H9 (cell line): ENCODE results near the gene RADX. TPM values are rescaled to one million over a fixed set of nuclear protein-coding genes. Genes with fewer than 3 reads are reported as not detected.

Experiments
- DNase-seq: peaks from one replicate; pipeline ENCODE4 v3.0.0-alpha.2; 2017
- H2AFZ ChIP-seq: one replicate; pipeline ENCODE4 v1.6.1; 2013; ENCODE audit warnings: mild to moderate bottlenecking, low read length, control low read depth, moderate library complexity
- H2AK5ac ChIP-seq: 2 replicates; pipeline ENCODE4 v1.6.1; 2013; ENCODE audit warnings: low read length, control low read depth, mixed read lengths; ENCODE audit not compliant: insufficient read length
- H2BK120ac ChIP-seq: one replicate; pipeline ENCODE4 v1.6.1; 2013; ENCODE audit warnings: low read depth, mild to moderate bottlenecking, low read length, control low read depth, inconsistent platforms; ENCODE audit not compliant: poor library complexity, severe bottlenecking
- H2BK12ac ChIP-seq: 2 replicates; pipeline ENCODE4 v1.6.1; 2013; ENCODE audit warnings: low read length, control low read depth, mixed read lengths, low read depth; ENCODE audit not compliant: insufficient read length
- H2BK15ac ChIP-seq: 2 replicates; pipeline ENCODE4 v1.6.1; 2013; ENCODE audit warnings: low read depth, low read length, control low read depth
- H2BK20ac ChIP-seq: one replicate; pipeline ENCODE4 v1.6.1; 2013; ENCODE audit warnings: low read depth, mild to moderate bottlenecking, low read length, control low read depth, inconsistent platforms; ENCODE audit not compliant: poor library complexity, severe bottlenecking
- H2BK5ac ChIP-seq: 2 replicates; pipeline ENCODE4 v1.6.1; 2013; ENCODE audit warnings: low read length, control low read depth, mixed read lengths; ENCODE audit not compliant: insufficient read length
- H3K14ac ChIP-seq: 2 replicates; pipeline ENCODE4 v1.6.1; 2013; ENCODE audit warnings: low read length, control low read depth; ENCODE audit not compliant: insufficient read depth
- H3K18ac ChIP-seq: 2 replicates; pipeline ENCODE4 v1.6.1; 2013; ENCODE audit warnings: low read depth, mild to moderate bottlenecking, mixed read lengths, low read length, control low read depth; ENCODE audit not compliant: insufficient read length
- H3K23ac ChIP-seq: 2 replicates; pipeline ENCODE4 v1.6.1; 2013; ENCODE audit warnings: low read length, control low read depth, mixed read lengths, low read depth; ENCODE audit not compliant: insufficient read length
- H3K23me2 ChIP-seq: 2 replicates; pipeline ENCODE4 v1.6.1; 2013; ENCODE audit warnings: low read depth, mild to moderate bottlenecking, mixed read lengths, low read length, control low read depth; ENCODE audit not compliant: insufficient read length, poor library complexity, severe bottlenecking
- H3K27ac ChIP-seq: 2 replicates; pipeline ENCODE4 v1.5.1; 2013; ENCODE audit warnings: low read length, control low read depth, mixed read lengths, low read depth; ENCODE audit not compliant: insufficient read length
- H3K27me3 ChIP-seq: 2 replicates; pipeline ENCODE4 v1.6.1; 2013; ENCODE audit warnings: low read length, control low read depth, inconsistent platforms; ENCODE audit not compliant: insufficient read depth
- H3K4ac ChIP-seq: 2 replicates; pipeline ENCODE4 v1.6.1; 2013; ENCODE audit warnings: low read depth, mild to moderate bottlenecking, control low read depth, inconsistent platforms, low read length, moderate library complexity
- H3K4me1 ChIP-seq: 2 replicates; pipeline ENCODE4 v1.6.1; 2013; ENCODE audit warnings: low read length, control low read depth, inconsistent platforms; ENCODE audit not compliant: insufficient read depth
- H3K4me2 ChIP-seq: 2 replicates; pipeline ENCODE4 v1.6.1; 2013; ENCODE audit warnings: low read length, control low read depth, mixed read lengths; ENCODE audit not compliant: insufficient read length, insufficient read depth
- H3K56ac ChIP-seq: 2 replicates; pipeline ENCODE4 v1.6.1; 2013; ENCODE audit warnings: low read depth, mild to moderate bottlenecking, mixed read lengths, low read length, control low read depth; ENCODE audit not compliant: insufficient read length
- H3K79me1 ChIP-seq: 2 replicates; pipeline ENCODE4 v1.6.1; 2013; ENCODE audit warnings: low read depth, mild to moderate bottlenecking, moderate library complexity, low read length, control low read depth, inconsistent platforms; ENCODE audit not compliant: insufficient read depth, poor library complexity, severe bottlenecking
- H3K79me2 ChIP-seq: 2 replicates; pipeline ENCODE4 v1.6.1; 2013; ENCODE audit warnings: low read length, control low read depth, inconsistent platforms; ENCODE audit not compliant: insufficient read depth
- H3K9ac ChIP-seq: 2 replicates; pipeline ENCODE4 v1.6.1; 2013; ENCODE audit warnings: low read length, control low read depth, mixed read lengths; ENCODE audit not compliant: insufficient read length; ENCODE audit errors: extremely low read depth
- H3K9me3 ChIP-seq: one replicate; pipeline ENCODE4 v1.6.1; 2013; ENCODE audit warnings: low read depth, low read length, inconsistent platforms; ENCODE audit not compliant: control insufficient read depth
- H3T11ph ChIP-seq: one replicate; pipeline ENCODE4 v1.6.1; 2013; ENCODE audit warnings: mild to moderate bottlenecking, low read length, control low read depth, inconsistent platforms
- H4K20me1 ChIP-seq: one replicate; pipeline ENCODE4 v1.6.1; 2013; ENCODE audit not compliant: control insufficient read depth, insufficient read length, insufficient read depth
- H4K5ac ChIP-seq: 2 replicates; pipeline ENCODE4 v1.6.1; 2013; ENCODE audit warnings: low read depth, mild to moderate bottlenecking, mixed read lengths, low read length, control low read depth; ENCODE audit not compliant: insufficient read length
- H4K8ac ChIP-seq: replicated peaks from 2 replicates; pipeline ENCODE4 v1.6.1; 2013; ENCODE audit warnings: low read length, control low read depth, mixed read lengths, low read depth; ENCODE audit not compliant: insufficient read length
- H4K91ac ChIP-seq: 2 replicates; pipeline ENCODE4 v1.6.1; 2013; ENCODE audit warnings: low read depth, mild to moderate bottlenecking, moderate library complexity, mixed read lengths, low read length, control low read depth; ENCODE audit not compliant: insufficient read length
- H3K27ac Mint-ChIP-seq, 3 experiments: 2 replicates in 2 of 3; 3 replicates in 1 of 3; pipeline ENCODE4 v1.8.0; 2020 to 2021; ENCODE audit warnings: mixed read lengths in 3 of 3, mild to moderate bottlenecking in 1 of 3, moderate library complexity in 1 of 3
- H3K27me3 Mint-ChIP-seq: 2 replicates; pipeline ENCODE4 v1.8.0; 2021; ENCODE audit warnings: low read depth, mild to moderate bottlenecking, moderate library complexity, mixed read lengths
- H3K36me3 Mint-ChIP-seq, 3 experiments: 2 replicates in 2 of 3; 3 replicates in 1 of 3; pipeline ENCODE4 v1.8.0; 2020 to 2021; ENCODE audit warnings: low read depth in 3 of 3, mixed read lengths in 3 of 3; ENCODE audit not compliant: insufficient read depth in 1 of 3
- H3K4me1 Mint-ChIP-seq, 2 experiments: 2 replicates each; pipeline ENCODE4 v1.8.0; 2020; ENCODE audit warnings: mixed read lengths in 2 of 2
- H3K4me3 Mint-ChIP-seq, 2 experiments: 2 replicates in 1 of 2; 3 replicates in 1 of 2; pipeline ENCODE4 v1.8.0; 2020 to 2021; ENCODE audit warnings: mild to moderate bottlenecking in 2 of 2, mixed read lengths in 2 of 2, moderate library complexity in 1 of 2
- H3K9me3 Mint-ChIP-seq, 2 experiments: 2 replicates in 1 of 2; 3 replicates in 1 of 2; pipeline ENCODE4 v1.8.0; 2020; ENCODE audit warnings: mild to moderate bottlenecking in 2 of 2, mixed read lengths in 2 of 2, moderate library complexity in 1 of 2
- CTCF ChIP-seq: fragments of 200-600 bp; sonication (generic); conservative IDR thresholded peaks from 3 replicates; pipeline ENCODE4 v1.8.0; 2021; ENCODE audit warnings: antibody characterized with exemption, mild to moderate bottlenecking
- WGBS: extraction: QIAGEN DNeasy Blood & Tissue Kit; methylation state at CpG from one replicate; pipeline ENCODE4 v1.1.7; 2013; ENCODE audit warnings: missing lambda C conversion rate, low lambda C conversion rate, mixed read lengths; ENCODE audit not compliant: insufficient read length; ENCODE audit errors: extremely low coverage; 5-methylcytosine and 5-hydroxymethylcytosine counted together
- total RNA-seq: library from RNA; stranded (reverse); gene quantifications from 2 replicates; pipeline ENCODE4 v1.2.1, GENCODE V29; 2021

Gene RADX
- total RNA-seq, 1 experiment from 2014 or later: 1.5 TPM

- Histone ChIP-seq H3K14ac (no peak overlapping the region), H2AFZ (no peak overlapping the region), H4K8ac (no peak overlapping the region), H3K23me2 (no peaks in the 10 kb centered on the region), H2BK15ac (no peak overlapping the region), H2BK120ac (no peak overlapping the region), H3T11ph (no peak overlapping the region), H3K27ac (no peak overlapping the region), H3K4ac (no peak overlapping the region), H2BK5ac (no peak overlapping the region), H3K9me3 (no peaks in the 10 kb centered on the region), H3K4me1 (no peaks in the 10 kb centered on the region), H2AK5ac (no peak overlapping the region), H3K23ac (no peak overlapping the region), H4K5ac (no peak overlapping the region), H3K27me3 (no peaks in the 10 kb centered on the region), H3K4me2 (no peak overlapping the region), H4K20me1 (no peaks in the 10 kb centered on the region), H3K9ac (no peak overlapping the region), H3K18ac (no peak overlapping the region), H4K91ac (no peak overlapping the region), H2BK12ac (no peak overlapping the region), H2BK20ac (no peak overlapping the region), H3K56ac (no peak overlapping the region), H3K79me2 (no peaks in the 10 kb centered on the region), H3K79me1 (no peaks in the 10 kb centered on the region)
- H3K4me3 Mint-ChIP-seq: no peak overlapping the region
- H3K27me3 Mint-ChIP-seq: no peaks in the 10 kb centered on the region; the same call in 1 of the 2 replicates
- H3K27ac Mint-ChIP-seq: no peak overlapping the region
- H3K9me3 Mint-ChIP-seq: peaks cover 0 to 51% of the 10 kb centered on the region in 2 experiments; a peak in 2 of 5 replicates
- H3K36me3 Mint-ChIP-seq: no peaks in the 10 kb centered on the region; a peak in 1 of 7 replicates
- no CpG with 5 or more reads among the region's 3 CpGs for WGBS
- DNase-seq: no peak
- no peaks in the 10 kb centered on the region for H3K4me1 Mint-ChIP-seq
- no peak; the same call in 2 of the 3 replicates for TF ChIP-seq CTCF
These were observed 84.7 kb downstream of the RADX start for GRCh38 chrX:106696502-106696901.
